ENCODE results near the gene POLR2H. TPM values are rescaled to one million over a fixed set of nuclear protein-coding genes. Genes with fewer than 3 reads are reported as not detected.
A peak's percentile ranks its signal among the peaks of the same experiment; 100 is the strongest.

Gene POLR2H
- total RNA-seq, 1 donor from 2014 or later = 159 TPM

GRCh38 chr3:184327171-184327570 is 34.3 kb upstream of the POLR2H start:
- no peaks in the 10 kb centered on the region for H3K27me3 Mint-ChIP-seq
- H3K9me3 Mint-ChIP-seq = no peaks in the 10 kb centered on the region
- H3K4me1 Mint-ChIP-seq = peaks cover 27% of the 10 kb centered on the region
- no peak overlapping the region for H3K4me3 Mint-ChIP-seq
- H3K36me3 Mint-ChIP-seq (ENCODE audit: low read depth) = peaks cover 94% of the 10 kb centered on the region
- intact Hi-C loops (cut with micrococcal nuclease) = no loop called here
- no peak overlapping the region for H3K27ac Mint-ChIP-seq
- DNase-seq = no peak

GRCh38 chr3:184328516-184328915 is 33.0 kb upstream of the POLR2H start:
- Mint-ChIP-seq H3K27ac (no peak overlapping the region), H3K27me3 (no peaks in the 10 kb centered on the region), H3K4me1 (peaks cover 41% of the 10 kb centered on the region), H3K4me3 (no peak overlapping the region), H3K9me3 (no peaks in the 10 kb centered on the region), H3K36me3 (ENCODE audit: low read depth) (peaks cover 96% of the 10 kb centered on the region)
- intact Hi-C loops (cut with micrococcal nuclease) = no loop called here
- DNase-seq = no peak

GRCh38 chr3:184332370-184333090 is 29.0 kb upstream of the POLR2H start:
- no peak overlapping the region for H3K4me3 Mint-ChIP-seq
- no peaks in the 10 kb centered on the region for H3K9me3 Mint-ChIP-seq
- peaks cover 54% of the 10 kb centered on the region for H3K4me1 Mint-ChIP-seq
- H3K36me3 Mint-ChIP-seq (ENCODE audit: low read depth) = peaks cover 78% of the 10 kb centered on the region
- peak overlapping the region; percentile 92 for H3K27ac Mint-ChIP-seq
- H3K27me3 Mint-ChIP-seq = no peaks in the 10 kb centered on the region
- intact Hi-C loops (cut with micrococcal nuclease) = no loop called here
- no peak for DNase-seq

- no peak overlapping the region for H3K4me3 Mint-ChIP-seq
- H3K27ac Mint-ChIP-seq = peak overlapping the region; percentile 92
- no peaks in the 10 kb centered on the region for H3K9me3 Mint-ChIP-seq
- DNase-seq = no peak
- peaks cover 71% of the 10 kb centered on the region for H3K36me3 Mint-ChIP-seq (ENCODE audit: low read depth)
- H3K27me3 Mint-ChIP-seq = no peaks in the 10 kb centered on the region
- H3K4me1 Mint-ChIP-seq = peaks cover 60% of the 10 kb centered on the region
- intact Hi-C loops (cut with micrococcal nuclease) = no loop called here
Measured at GRCh38 chr3:184333190-184333589, 28.3 kb upstream of the POLR2H start.

GRCh38 chr3:184333700-184334099 is 27.8 kb upstream of the POLR2H start:
- Mint-ChIP-seq H3K27ac (peak overlapping the region; percentile 92), H3K9me3 (no peaks in the 10 kb centered on the region), H3K4me3 (peak overlapping the region; percentile 7), H3K4me1 (peaks cover 60% of the 10 kb centered on the region), H3K27me3 (no peaks in the 10 kb centered on the region), H3K36me3 (ENCODE audit: low read depth) (peaks cover 66% of the 10 kb centered on the region)
- intact Hi-C loops (cut with micrococcal nuclease) = loop anchor here (2.0 kb wide), 1 partner anchor 35 kb away; the partner anchor contains the start of gene PSMD2
- no peak for DNase-seq

- peak overlapping the region; percentile 92 for H3K27ac Mint-ChIP-seq
Measured at GRCh38 chr3:184334470-184335158, 26.9 kb upstream of the POLR2H start.

GRCh38 chr3:184335291-184335660 is 26.2 kb upstream of the POLR2H start:
- no peaks in the 10 kb centered on the region for H3K9me3 Mint-ChIP-seq
- peak overlapping the region; percentile 89 for H3K4me3 Mint-ChIP-seq

More at GRCh38 chr3:184334470-184335158, 26.9 kb upstream of the POLR2H start:
- peaks cover 57% of the 10 kb centered on the region for H3K36me3 Mint-ChIP-seq (ENCODE audit: low read depth)
- peaks cover 57% of the 10 kb centered on the region for H3K4me1 Mint-ChIP-seq
- H3K27me3 Mint-ChIP-seq = no peaks in the 10 kb centered on the region
- intact Hi-C loops (cut with micrococcal nuclease) = loop anchor here (1.0 to 2.0 kb wide), 2 partner anchors 29 to 36 kb away; partner anchors contain the start of gene PSMD2
- peak; percentile 76 for DNase-seq
- no peaks in the 10 kb centered on the region for H3K9me3 Mint-ChIP-seq
- H3K4me3 Mint-ChIP-seq = peak overlapping the region; percentile 67

GRCh38 chr3:184335661-184336546 is 25.6 kb upstream of the POLR2H start:
- peak overlapping the region; percentile 92 for H3K27ac Mint-ChIP-seq
- H3K4me3 Mint-ChIP-seq = peak overlapping the region; percentile 89
- intact Hi-C loops (cut with micrococcal nuclease) = loop anchor here (1.0 to 2.0 kb wide), 3 partner anchors 22 to 37 kb away; partner anchors contain the start of genes EIF4G1 and PSMD2
- H3K4me1 Mint-ChIP-seq = peaks cover 58% of the 10 kb centered on the region
- H3K9me3 Mint-ChIP-seq = no peaks in the 10 kb centered on the region
- H3K27me3 Mint-ChIP-seq = no peaks in the 10 kb centered on the region
- peak; percentile 98 for DNase-seq
- H3K36me3 Mint-ChIP-seq (ENCODE audit: low read depth) = peaks cover 48% of the 10 kb centered on the region

More at GRCh38 chr3:184335291-184335660, 26.2 kb upstream of the POLR2H start:
- intact Hi-C loops (cut with micrococcal nuclease) = loop anchor here (1.0 to 2.0 kb wide), 2 partner anchors 28 to 36 kb away; partner anchors contain the start of gene PSMD2
- H3K27ac Mint-ChIP-seq = peak overlapping the region; percentile 92
- H3K4me1 Mint-ChIP-seq = peaks cover 54% of the 10 kb centered on the region
- DNase-seq = peak; percentile 62
- no peaks in the 10 kb centered on the region for H3K27me3 Mint-ChIP-seq
- H3K36me3 Mint-ChIP-seq (ENCODE audit: low read depth) = peaks cover 53% of the 10 kb centered on the region

- peak overlapping the region; percentile 89 for H3K4me3 Mint-ChIP-seq
- H3K27me3 Mint-ChIP-seq = no peaks in the 10 kb centered on the region
- peaks cover 39% of the 10 kb centered on the region for H3K36me3 Mint-ChIP-seq (ENCODE audit: low read depth)
Measured at GRCh38 chr3:184336547-184337398, 24.7 kb upstream of the POLR2H start.

GRCh38 chr3:184337399-184337714 is 24.2 kb upstream of the POLR2H start, which contains the start of gene FAM131A:
TSS of gene FAM131A (plus strand) at chr3:184337600. CDS start at chr3:184337631, 31 bp downstream.
- DNase-seq = no peak
- Mint-ChIP-seq H3K9me3 (no peaks in the 10 kb centered on the region), H3K4me1 (peaks cover 61% of the 10 kb centered on the region), H3K27me3 (no peaks in the 10 kb centered on the region), H3K27ac (peak within 1 kb of the TSS; percentile 86), H3K4me3 (peak within 1 kb of the TSS; percentile 89), H3K36me3 (ENCODE audit: low read depth) (peaks cover 33% of the 10 kb centered on the region)
- intact Hi-C loops (cut with micrococcal nuclease) = no loop called here

More at GRCh38 chr3:184336547-184337398, 24.7 kb upstream of the POLR2H start:
- DNase-seq = peak; percentile 63
- Mint-ChIP-seq H3K9me3 (no peaks in the 10 kb centered on the region), H3K27ac (peak overlapping the region; percentile 86), H3K4me1 (peaks cover 63% of the 10 kb centered on the region)
- intact Hi-C loops (cut with micrococcal nuclease) = loop anchor here (1.0 kb wide), 1 partner anchor 22 kb away; the partner anchor contains the start of gene EIF4G1

GRCh38 chr3:184337981-184338380 is 23.5 kb upstream of the POLR2H start:
- Mint-ChIP-seq H3K36me3 (ENCODE audit: low read depth) (peaks cover 30% of the 10 kb centered on the region), H3K27ac (no peak overlapping the region), H3K9me3 (no peaks in the 10 kb centered on the region), H3K27me3 (no peaks in the 10 kb centered on the region), H3K4me1 (peaks cover 55% of the 10 kb centered on the region), H3K4me3 (peak overlapping the region; percentile 23)
- DNase-seq = no peak
- intact Hi-C loops (cut with micrococcal nuclease) = no loop called here

GRCh38 chr3:184338511-184338945 is 23.0 kb upstream of the POLR2H start:
- peak overlapping the region; percentile 23 for H3K4me3 Mint-ChIP-seq
- peak; percentile 64 for DNase-seq
- no peaks in the 10 kb centered on the region for H3K27me3 Mint-ChIP-seq
- H3K27ac Mint-ChIP-seq = no peak overlapping the region
- H3K9me3 Mint-ChIP-seq = no peaks in the 10 kb centered on the region
- peaks cover 26% of the 10 kb centered on the region for H3K36me3 Mint-ChIP-seq (ENCODE audit: low read depth)
- peaks cover 49% of the 10 kb centered on the region for H3K4me1 Mint-ChIP-seq
- intact Hi-C loops (cut with micrococcal nuclease) = no loop called here
